GM18907 (cell line): ENCODE data around the gene EPM2AIP1.
"Not testable (repeated sequence)": the region's sequence is repeated elsewhere in the genome, so short reads cannot be mapped to it uniquely, and the experiment has no call there.

ENCODE experiments used
- ATAC-seq: cut with Tn5 transposase; IDR thresholded peaks from one replicate; pipeline ENCODE4 v1.9.1; 2021; ENCODE audit warnings: mild to moderate bottlenecking, moderate library complexity; ENCODE audit not compliant: unreplicated experiment

Gene EPM2AIP1

DNA sequence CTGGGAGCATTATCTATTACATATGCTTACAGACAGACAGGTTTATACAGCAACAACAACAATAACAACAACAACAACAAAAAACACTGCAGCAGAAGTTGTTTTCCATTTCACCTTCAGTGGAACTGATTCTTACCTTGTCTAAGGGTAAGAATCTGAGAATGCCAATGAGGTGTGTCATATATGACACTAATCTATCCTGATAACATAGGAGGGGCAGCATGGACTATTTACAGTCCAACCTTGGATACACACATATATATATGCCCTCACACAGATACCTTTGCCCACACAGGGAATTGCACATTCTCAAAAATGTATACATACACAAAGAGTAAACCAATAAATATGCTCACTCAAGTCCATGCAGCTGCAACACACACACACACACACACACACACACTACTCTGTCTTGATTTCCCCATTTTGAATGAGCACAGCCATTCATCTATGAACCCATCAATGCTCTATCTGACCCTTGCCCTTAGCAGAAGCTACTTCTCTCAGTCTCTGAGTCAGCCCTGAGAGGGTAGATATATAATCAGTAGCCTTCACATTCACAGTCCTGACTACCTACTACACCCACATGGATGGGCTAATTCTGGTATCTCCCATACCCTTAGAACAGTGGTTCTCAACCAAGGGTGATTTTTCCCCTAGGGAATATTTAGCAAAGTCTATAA lies 38.3 kb downstream of the EPM2AIP1 start:
- ATAC-seq: no peak

DNA sequence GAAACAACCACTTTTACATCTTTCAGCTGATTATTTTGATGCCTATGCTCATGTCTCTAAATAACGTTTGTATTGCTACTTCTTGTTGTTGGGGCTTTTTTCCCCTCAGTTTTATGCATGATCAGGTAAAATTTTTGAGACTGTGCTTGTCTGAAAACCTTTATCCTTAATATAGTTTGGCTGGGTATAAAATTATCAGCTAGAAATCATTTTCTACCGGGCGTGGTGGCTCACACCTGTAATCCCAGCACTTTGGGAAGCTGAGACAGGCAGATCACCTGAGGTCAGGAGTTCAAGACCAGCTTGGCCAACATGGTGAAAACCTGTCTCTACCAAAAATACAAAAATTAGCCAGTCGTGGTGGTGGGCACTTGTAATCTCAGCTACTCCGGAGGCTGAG lies 45.1 kb downstream of the EPM2AIP1 start:
- not testable (repeated sequence) for ATAC-seq

DNA sequence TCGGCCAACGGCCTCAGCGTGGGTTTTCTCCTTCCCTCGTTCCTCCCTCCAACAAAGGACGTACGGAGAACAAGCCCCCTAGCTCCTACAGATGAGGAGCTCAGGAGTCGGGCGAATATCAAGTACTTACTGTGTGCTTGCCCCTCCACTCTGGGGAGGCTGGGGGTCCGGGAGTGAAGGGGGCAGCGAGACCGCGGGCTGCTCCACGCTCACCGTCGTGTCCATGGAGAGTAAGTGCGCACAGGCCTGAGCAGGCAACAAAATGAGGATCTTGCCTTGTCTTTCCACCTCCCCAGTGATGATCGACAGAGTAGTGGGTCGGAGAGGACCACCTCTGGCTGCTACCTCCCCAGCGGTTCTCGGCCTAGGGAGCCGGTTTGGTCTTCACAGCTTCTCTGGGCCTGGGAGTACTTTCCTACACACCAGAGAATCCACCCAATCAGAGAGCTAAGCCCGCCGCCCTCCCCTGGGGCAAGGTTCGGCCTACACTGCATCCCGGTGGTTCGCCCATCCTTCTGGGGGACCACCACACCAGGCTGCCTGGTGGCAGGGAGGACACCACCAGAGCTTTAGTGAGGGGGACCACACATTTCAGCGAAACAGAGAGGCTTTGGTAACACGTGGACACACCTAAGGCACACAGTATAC lies 47.5 kb downstream of the EPM2AIP1 start:
- ATAC-seq: no peak

DNA sequence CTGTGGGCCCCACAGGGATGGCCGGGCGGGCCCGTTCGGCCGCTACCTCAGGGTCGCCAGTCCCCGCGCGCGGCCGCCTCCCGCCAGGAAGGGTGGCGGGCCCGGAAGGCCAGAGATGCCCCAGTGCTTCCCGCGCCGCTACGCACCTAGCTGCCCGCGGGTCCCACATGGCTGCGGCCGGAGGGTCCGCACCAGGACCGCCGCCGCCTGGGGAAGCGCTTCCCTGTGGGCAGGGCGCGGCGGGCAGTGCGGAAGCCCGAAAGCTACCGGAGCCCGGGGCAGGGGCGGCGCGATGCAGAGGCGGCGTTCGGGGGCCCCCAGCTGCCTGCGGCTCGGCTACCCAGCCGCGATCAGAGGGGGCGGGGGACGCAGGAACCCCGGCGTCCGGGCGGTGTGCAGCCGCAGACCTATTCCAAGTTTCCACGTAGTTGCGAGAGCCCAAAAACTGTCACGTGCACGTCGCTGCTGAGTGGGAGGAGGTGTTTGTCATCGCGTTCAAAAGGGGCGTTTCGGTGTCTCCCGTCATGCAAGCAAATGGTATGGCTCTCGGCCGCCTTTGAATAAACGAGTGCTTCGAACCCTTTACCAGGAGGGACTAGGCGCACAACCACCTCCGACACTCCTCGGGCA lies 48.2 kb downstream of the EPM2AIP1 start, which contains the start of gene TRANK1:
TSS of gene TRANK1 (minus strand) at position 414 of the 630 bp plus-strand sequence. CDS start at position 169, 245 bp downstream.
- peak; percentile 69 for ATAC-seq

DNA sequence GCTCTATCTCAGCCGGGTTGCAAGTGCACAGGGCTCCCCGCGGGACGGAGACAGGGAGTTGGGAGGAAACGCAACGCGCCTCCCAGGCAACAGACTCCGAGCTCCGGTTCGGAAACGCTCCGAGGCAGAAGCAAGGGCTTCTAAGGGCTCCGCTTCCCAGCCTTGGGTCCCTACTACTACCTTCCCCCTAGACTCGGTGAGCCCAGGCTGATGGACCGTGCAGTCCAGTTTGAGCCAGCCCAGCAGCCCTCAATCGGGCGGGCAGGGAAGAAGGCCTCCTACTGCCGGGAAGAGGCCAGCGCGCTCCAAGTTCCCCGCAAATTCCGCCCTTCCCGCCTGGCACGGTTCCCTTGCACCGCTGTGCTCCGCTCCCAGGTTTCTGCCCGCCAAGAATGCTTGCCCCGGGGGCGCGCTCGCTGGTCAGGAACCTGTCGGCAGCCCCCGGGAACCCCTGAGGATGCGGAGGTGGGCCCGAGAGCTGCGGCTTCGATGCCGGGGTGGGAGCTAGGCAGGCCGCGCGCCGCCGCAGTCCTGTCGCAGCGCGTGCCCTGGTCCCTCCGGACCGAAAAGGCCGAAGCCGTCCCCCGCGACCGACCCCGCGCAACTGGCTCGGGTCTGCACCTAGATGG lies 48.8 kb downstream of the EPM2AIP1 start:
- ATAC-seq: peak; percentile 61

DNA sequence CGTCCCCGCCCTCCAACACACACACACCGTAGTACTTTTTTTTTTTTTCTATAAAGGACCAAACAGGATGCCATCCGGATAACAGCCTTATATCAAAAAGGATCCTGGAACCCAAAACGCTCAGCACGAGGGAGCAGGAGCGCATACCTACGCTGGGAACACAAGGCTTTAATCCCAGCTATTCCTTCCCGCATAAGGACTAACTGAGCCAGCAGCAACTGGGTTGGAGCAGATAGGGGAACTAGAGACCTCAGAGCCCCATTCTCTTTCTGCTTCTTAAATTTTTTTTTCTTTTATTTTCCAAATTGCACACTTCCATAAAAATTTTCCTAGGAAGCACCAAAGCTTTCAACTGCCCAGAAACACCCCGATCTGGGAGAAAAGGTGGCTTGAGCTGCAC lies 49.3 kb downstream of the EPM2AIP1 start:
- ATAC-seq: no peak

DNA sequence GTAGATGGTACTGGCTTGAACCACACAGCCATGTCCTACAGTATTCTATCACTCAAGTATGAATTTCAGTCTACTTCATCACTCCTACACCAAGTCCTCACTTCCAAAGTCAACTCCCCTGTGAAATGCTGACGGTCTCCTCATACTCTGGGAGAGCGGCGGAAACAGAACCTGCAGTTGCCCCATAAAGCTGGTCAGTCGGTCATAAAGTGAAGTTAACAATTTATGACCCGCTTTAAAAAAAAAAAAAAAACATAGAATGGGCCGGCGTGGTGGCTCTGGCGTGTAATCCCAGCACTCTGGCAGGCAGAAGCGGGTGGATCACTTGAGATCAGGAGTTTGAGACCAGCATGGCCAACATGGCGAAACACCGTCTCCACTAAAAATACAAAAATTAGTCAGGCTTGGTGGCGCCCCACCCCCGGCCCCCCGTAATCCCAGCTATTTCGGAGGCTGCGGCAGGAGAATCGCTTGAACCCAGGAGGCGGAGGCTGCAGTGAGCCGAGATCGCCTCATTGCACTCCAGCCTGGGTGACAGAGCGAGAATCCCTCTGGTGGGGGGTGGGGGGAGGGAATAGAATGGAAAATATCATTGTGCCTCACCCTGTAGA lies 50.2 kb downstream of the EPM2AIP1 start:
- no peak for ATAC-seq

DNA sequence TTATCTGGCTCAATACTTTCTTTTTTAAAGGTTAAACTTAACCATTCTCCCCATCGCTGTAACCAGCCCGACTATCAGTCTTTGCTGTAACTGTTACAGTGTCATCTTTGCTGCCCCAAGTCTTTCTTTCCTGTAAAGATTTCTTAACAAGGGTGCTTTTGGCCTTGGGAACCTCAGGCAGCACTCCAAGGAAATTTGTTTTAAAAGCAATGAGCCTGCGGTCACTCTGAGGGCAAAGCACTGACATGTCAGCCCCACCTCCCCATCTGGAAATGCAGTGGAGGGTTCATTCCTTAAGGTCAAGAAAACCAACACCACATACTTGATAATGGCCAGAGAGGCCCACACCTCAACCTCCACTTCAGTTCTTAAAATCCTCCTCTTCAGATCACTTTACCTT lies 51.3 kb downstream of the EPM2AIP1 start:
- no peak for ATAC-seq

DNA sequence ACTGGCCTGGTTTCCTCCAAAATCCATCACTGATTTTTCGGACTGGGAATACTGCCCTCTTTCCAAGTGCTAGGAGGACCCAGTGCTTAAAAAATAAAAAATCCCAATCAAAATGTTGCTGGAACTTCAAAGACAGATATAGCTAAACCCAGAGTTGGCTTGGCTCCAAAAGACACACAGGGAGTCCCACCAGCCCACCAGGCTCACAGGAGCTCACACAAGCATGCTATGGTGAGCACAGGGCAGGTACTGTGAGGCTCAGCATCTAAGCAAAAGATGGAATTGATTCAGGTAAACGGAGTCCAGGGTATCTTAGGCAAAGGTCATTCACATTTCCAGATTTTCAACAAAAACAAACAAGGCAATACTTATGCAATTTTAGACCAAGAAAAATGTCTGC lies 51.8 kb downstream of the EPM2AIP1 start:
- no peak for ATAC-seq

DNA sequence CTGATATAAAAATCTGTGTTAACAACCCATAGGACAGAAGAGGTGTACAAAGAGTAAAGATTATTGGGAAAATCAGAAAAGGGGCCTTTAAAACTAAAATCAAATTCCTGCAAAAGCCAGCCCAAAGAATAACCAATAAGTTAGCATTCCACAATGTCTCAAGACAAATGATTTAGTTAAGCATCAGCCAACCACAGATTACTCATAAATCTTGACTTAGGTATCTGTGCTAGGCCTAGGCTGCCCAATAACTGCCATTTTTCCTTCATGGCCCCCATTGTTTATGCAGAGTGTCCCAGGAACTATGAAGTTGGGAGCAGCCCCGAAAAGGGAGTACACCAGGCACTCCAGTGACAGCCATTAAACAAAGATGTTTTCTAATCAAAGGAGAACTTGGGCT lies 55.4 kb downstream of the EPM2AIP1 start:
- ATAC-seq: no peak
